ENCODE measurements around the gene ARMC7. TPM values are rescaled to one million over a fixed set of nuclear protein-coding genes. Genes with fewer than 3 reads are reported as not detected.
A peak's percentile ranks its signal among the peaks of the same experiment; 100 is the strongest.

Gene ARMC7
- total and polyA plus RNA-seq, 2 of the 13 experiments (the other 11 are each of a cell fraction or from before 2014, with no cell fraction given): 3.9 to 4.2 TPM

GRCh38 chr17:75130059-75130631, 20.4 kb downstream of the ARMC7 start (continued):
- no peak for TF ChIP-seq ZNF335 (CRISPR knock-in tag; IDR thresholded peaks at IDR 0.05)
- TF ChIP-seq MXD1 (CRISPR knock-in tag; IDR thresholded peaks at IDR 0.05): no peak
- no peak for TF ChIP-seq RFX3 (CRISPR knock-in tag; IDR thresholded peaks at IDR 0.05)
- TF ChIP-seq TCF7L2 (IDR thresholded peaks at IDR 0.05; ENCODE audit: low read depth, low read length): no peak
- no peak for TF ChIP-seq ZSCAN9 (CRISPR knock-in tag; IDR thresholded peaks at IDR 0.05; ENCODE audit: borderline replicate concordance)
- no peak for TF ChIP-seq ZNF253 (CRISPR knock-in tag; IDR thresholded peaks at IDR 0.05; ENCODE audit: borderline replicate concordance)
- no peak for TF ChIP-seq FOXJ3 (CRISPR knock-in tag; IDR thresholded peaks at IDR 0.05; ENCODE audit: borderline replicate concordance)
- no peak for TF ChIP-seq ZNF646 (CRISPR knock-in tag; IDR thresholded peaks at IDR 0.05)
- TF ChIP-seq AGO2 (optimal IDR thresholded peaks at IDR 0.05; ENCODE audit: low read depth, low read length): peak; percentile 89
- TF ChIP-seq KLF13 (CRISPR knock-in tag; IDR thresholded peaks at IDR 0.05): no peak
- no peak for TF ChIP-seq ZNF652 (CRISPR knock-in tag; IDR thresholded peaks at IDR 0.05; ENCODE audit: borderline replicate concordance, low read depth)
- TF ChIP-seq ATF7-NPFF (CRISPR knock-in tag; IDR thresholded peaks at IDR 0.05; ENCODE audit: low read depth): no peak; the same call in 1 of the 2 replicates
- TF ChIP-seq ZEB1 (IDR thresholded peaks at IDR 0.05; ENCODE audit: insufficient replicate concordance, low read depth): no peak
- TF ChIP-seq MYC (CRISPR knock-in tag; IDR thresholded peaks at IDR 0.05; ENCODE audit: borderline replicate concordance): no peak
- 0 out of 2 replicates have a peak, but pooled peaks have one; percentile 10 for TF ChIP-seq TGIF2 (CRISPR knock-in tag; IDR thresholded peaks at IDR 0.05)
- no peak for TF ChIP-seq MED8 (CRISPR knock-in tag; IDR thresholded peaks at IDR 0.05; ENCODE audit: insufficient replicate concordance)
- no peak for TF ChIP-seq ZKSCAN1 (IDR thresholded peaks at IDR 0.05; ENCODE audit: low read length)
- TF ChIP-seq ZHX1 (CRISPR knock-in tag; IDR thresholded peaks at IDR 0.05; ENCODE audit: low read depth): no peak
- no peak for TF ChIP-seq ZNF343 (CRISPR knock-in tag; IDR thresholded peaks at IDR 0.05)
- TF ChIP-seq POLR2G (IDR thresholded peaks at IDR 0.05; ENCODE audit: low read depth, low read length): no peak
